Measurements from ENCODE around the gene CSK. TPM values are rescaled to one million over a fixed set of nuclear protein-coding genes. Genes with fewer than 3 reads are reported as not detected.

CSK gene
- total RNA-seq, 1 experiment from 2014 or later, result 103 TPM

GRCh38 chr15:74841891-74842373, 60.1 kb downstream of the CSK start:
- POLR2A ChIA-PET (ENCODE audit: low non-redundant PET), result interaction anchor here (0.5 kb wide), 1 partner anchor 13 kb away, joined by 3 read pairs; no protein-coding TSS in a partner anchor
- H3K36me3 ChIP-seq (ENCODE audit: insufficient read depth, low read length, poor library complexity, severe bottlenecking), result peaks cover 8% of the 10 kb centered on the region
- peak overlapping the region; percentile 98 for H3K4me3 ChIP-seq (ENCODE audit: low read depth, low read length, poor library complexity, severe bottlenecking)
- no peaks in the 10 kb centered on the region for H3K9me3 ChIP-seq (ENCODE audit: low read depth, low read length, poor library complexity, severe bottlenecking)
- no peaks in the 10 kb centered on the region for H3K27me3 ChIP-seq (replicated peaks; ENCODE audit: insufficient read depth, low read depth, low read length, poor library complexity)
- TF ChIP-seq EZH2 (IDR thresholded peaks at IDR 0.05; ENCODE audit: borderline replicate concordance, low read depth, low read length, poor library complexity, severe bottlenecking) (no peak), CTCF (conservative IDR thresholded peaks at IDR 0.05; ENCODE audit: low read depth, low read length) (no peak)
- intact Hi-C loops (cut with micrococcal nuclease; ENCODE audit: unreplicated experiment), result loop anchor here (5.0 kb wide), 1 partner anchor 60 kb away; no protein-coding TSS in a partner anchor
- CTCF ChIA-PET, result interaction anchor here (0.6 to 1.0 kb wide), 2 partner anchors 38 to 60 kb away, joined by 3 to 8 read pairs; no protein-coding TSS in a partner anchor
- DNase-seq (ENCODE audit: low spot score), result no peak
- H3K27ac ChIP-seq (ENCODE audit: low read depth, low read length, poor library complexity, severe bottlenecking), result peak overlapping the region; percentile 86
- peaks cover 8% of the 10 kb centered on the region for H3K4me1 ChIP-seq (ENCODE audit: insufficient read depth, low read length, poor library complexity, severe bottlenecking)
- BruUV-seq (replicated peaks), result no TSS peak

GRCh38 chr15:74842581-74843444, 60.9 kb downstream of the CSK start, which contains the start of gene ULK3:
Gene ULK3, minus strand, starts transcription at chr15:74843156. Its CDS starts 51 bp downstream, at chr15:74843105.
- TF ChIP-seq EZH2 (IDR thresholded peaks at IDR 0.05; ENCODE audit: borderline replicate concordance, low read depth, low read length, poor library complexity, severe bottlenecking) (no peak), CTCF (conservative IDR thresholded peaks at IDR 0.05; ENCODE audit: low read depth, low read length) (peak; percentile 60)
- Histone ChIP-seq H3K9me3 (ENCODE audit: low read depth, low read length, poor library complexity, severe bottlenecking) (no peaks in the 10 kb centered on the region), H3K27me3 (replicated peaks; ENCODE audit: insufficient read depth, low read depth, low read length, poor library complexity) (no peaks in the 10 kb centered on the region), H3K4me1 (ENCODE audit: insufficient read depth, low read length, poor library complexity, severe bottlenecking) (peaks cover 8% of the 10 kb centered on the region), H3K27ac (ENCODE audit: low read depth, low read length, poor library complexity, severe bottlenecking) (peak within 1 kb of the TSS; percentile 86), H3K4me3 (ENCODE audit: low read depth, low read length, poor library complexity, severe bottlenecking) (peak within 1 kb of the TSS; percentile 98), H3K36me3 (ENCODE audit: insufficient read depth, low read length, poor library complexity, severe bottlenecking) (peaks cover 8% of the 10 kb centered on the region)
- DNase-seq (ENCODE audit: low spot score), result peak; percentile 94
- CTCF ChIA-PET, result interaction anchor here (0.6 to 0.9 kb wide), 3 partner anchors 37 to 530 kb away, joined by 3 to 8 read pairs (median 3); no protein-coding TSS in a partner anchor
- intact Hi-C loops (cut with micrococcal nuclease; ENCODE audit: unreplicated experiment), result loop anchor here (5.0 kb wide), 1 partner anchor 59 kb away; no protein-coding TSS in a partner anchor
- BruUV-seq (replicated peaks), result no TSS peak
- POLR2A ChIA-PET (ENCODE audit: low non-redundant PET), result no interaction called here

GRCh38 chr15:74843445-74843828, 61.6 kb downstream of the CSK start:
- intact Hi-C loops (cut with micrococcal nuclease; ENCODE audit: unreplicated experiment), result loop anchor here (5.0 kb wide), 1 partner anchor 59 kb away; no protein-coding TSS in a partner anchor
- TSS peak; percentile 96 for BruUV-seq (replicated peaks)
- peaks cover 8% of the 10 kb centered on the region for H3K4me1 ChIP-seq (ENCODE audit: insufficient read depth, low read length, poor library complexity, severe bottlenecking)
- H3K36me3 ChIP-seq (ENCODE audit: insufficient read depth, low read length, poor library complexity, severe bottlenecking), result peaks cover 12% of the 10 kb centered on the region
- ChIA-PET POLR2A (ENCODE audit: low non-redundant PET) (no interaction called here), CTCF (interaction anchor here (0.9 kb wide), 1 partner anchor 58 kb away, joined by 3 read pairs; no protein-coding TSS in a partner anchor)
- no peaks in the 10 kb centered on the region for H3K27me3 ChIP-seq (replicated peaks; ENCODE audit: insufficient read depth, low read depth, low read length, poor library complexity)
- no peak for DNase-seq (ENCODE audit: low spot score)
- H3K4me3 ChIP-seq (ENCODE audit: low read depth, low read length, poor library complexity, severe bottlenecking), result peak overlapping the region; percentile 98
- H3K27ac ChIP-seq (ENCODE audit: low read depth, low read length, poor library complexity, severe bottlenecking), result peak overlapping the region; percentile 78
- no peaks in the 10 kb centered on the region for H3K9me3 ChIP-seq (ENCODE audit: low read depth, low read length, poor library complexity, severe bottlenecking)
- TF ChIP-seq EZH2 (IDR thresholded peaks at IDR 0.05; ENCODE audit: borderline replicate concordance, low read depth, low read length, poor library complexity, severe bottlenecking) (no peak), CTCF (conservative IDR thresholded peaks at IDR 0.05; ENCODE audit: low read depth, low read length) (peak; percentile 31; the same call in 1 of the 2 replicates)
